H9 (cell line): ENCODE measurements around the gene PEMT. TPM values are rescaled to one million over a fixed set of nuclear protein-coding genes. Genes with fewer than 3 reads are reported as not detected.

Experiments
- DNase-seq: peaks from one replicate; pipeline ENCODE4 v3.0.0-alpha.2; 2017
- H2AFZ ChIP-seq: one replicate; pipeline ENCODE4 v1.6.1; 2013; ENCODE audit warnings: mild to moderate bottlenecking, low read length, control low read depth, moderate library complexity
- H2AK5ac ChIP-seq: 2 replicates; pipeline ENCODE4 v1.6.1; 2013; ENCODE audit warnings: low read length, control low read depth, mixed read lengths; ENCODE audit not compliant: insufficient read length
- H2BK120ac ChIP-seq: one replicate; pipeline ENCODE4 v1.6.1; 2013; ENCODE audit warnings: low read depth, mild to moderate bottlenecking, low read length, control low read depth, inconsistent platforms; ENCODE audit not compliant: poor library complexity, severe bottlenecking
- H2BK12ac ChIP-seq: 2 replicates; pipeline ENCODE4 v1.6.1; 2013; ENCODE audit warnings: low read length, control low read depth, mixed read lengths, low read depth; ENCODE audit not compliant: insufficient read length
- H2BK15ac ChIP-seq: 2 replicates; pipeline ENCODE4 v1.6.1; 2013; ENCODE audit warnings: low read depth, low read length, control low read depth
- H2BK20ac ChIP-seq: one replicate; pipeline ENCODE4 v1.6.1; 2013; ENCODE audit warnings: low read depth, mild to moderate bottlenecking, low read length, control low read depth, inconsistent platforms; ENCODE audit not compliant: poor library complexity, severe bottlenecking
- H2BK5ac ChIP-seq: 2 replicates; pipeline ENCODE4 v1.6.1; 2013; ENCODE audit warnings: low read length, control low read depth, mixed read lengths; ENCODE audit not compliant: insufficient read length
- H3K14ac ChIP-seq: 2 replicates; pipeline ENCODE4 v1.6.1; 2013; ENCODE audit warnings: low read length, control low read depth; ENCODE audit not compliant: insufficient read depth
- H3K18ac ChIP-seq: 2 replicates; pipeline ENCODE4 v1.6.1; 2013; ENCODE audit warnings: low read depth, mild to moderate bottlenecking, mixed read lengths, low read length, control low read depth; ENCODE audit not compliant: insufficient read length
- H3K23ac ChIP-seq: 2 replicates; pipeline ENCODE4 v1.6.1; 2013; ENCODE audit warnings: low read length, control low read depth, mixed read lengths, low read depth; ENCODE audit not compliant: insufficient read length
- H3K23me2 ChIP-seq: 2 replicates; pipeline ENCODE4 v1.6.1; 2013; ENCODE audit warnings: low read depth, mild to moderate bottlenecking, mixed read lengths, low read length, control low read depth; ENCODE audit not compliant: insufficient read length, poor library complexity, severe bottlenecking
- H3K27ac ChIP-seq: 2 replicates; pipeline ENCODE4 v1.5.1; 2013; ENCODE audit warnings: low read length, control low read depth, mixed read lengths, low read depth; ENCODE audit not compliant: insufficient read length
- H3K27me3 ChIP-seq: 2 replicates; pipeline ENCODE4 v1.6.1; 2013; ENCODE audit warnings: low read length, control low read depth, inconsistent platforms; ENCODE audit not compliant: insufficient read depth
- H3K4ac ChIP-seq: 2 replicates; pipeline ENCODE4 v1.6.1; 2013; ENCODE audit warnings: low read depth, mild to moderate bottlenecking, control low read depth, inconsistent platforms, low read length, moderate library complexity
- H3K4me1 ChIP-seq: 2 replicates; pipeline ENCODE4 v1.6.1; 2013; ENCODE audit warnings: low read length, control low read depth, inconsistent platforms; ENCODE audit not compliant: insufficient read depth
- H3K4me2 ChIP-seq: 2 replicates; pipeline ENCODE4 v1.6.1; 2013; ENCODE audit warnings: low read length, control low read depth, mixed read lengths; ENCODE audit not compliant: insufficient read length, insufficient read depth
- H3K56ac ChIP-seq: 2 replicates; pipeline ENCODE4 v1.6.1; 2013; ENCODE audit warnings: low read depth, mild to moderate bottlenecking, mixed read lengths, low read length, control low read depth; ENCODE audit not compliant: insufficient read length
- H3K79me1 ChIP-seq: 2 replicates; pipeline ENCODE4 v1.6.1; 2013; ENCODE audit warnings: low read depth, mild to moderate bottlenecking, moderate library complexity, low read length, control low read depth, inconsistent platforms; ENCODE audit not compliant: insufficient read depth, poor library complexity, severe bottlenecking
- H3K79me2 ChIP-seq: 2 replicates; pipeline ENCODE4 v1.6.1; 2013; ENCODE audit warnings: low read length, control low read depth, inconsistent platforms; ENCODE audit not compliant: insufficient read depth
- H3K9ac ChIP-seq: 2 replicates; pipeline ENCODE4 v1.6.1; 2013; ENCODE audit warnings: low read length, control low read depth, mixed read lengths; ENCODE audit not compliant: insufficient read length; ENCODE audit errors: extremely low read depth
- H3K9me3 ChIP-seq: one replicate; pipeline ENCODE4 v1.6.1; 2013; ENCODE audit warnings: low read depth, low read length, inconsistent platforms; ENCODE audit not compliant: control insufficient read depth
- H3T11ph ChIP-seq: one replicate; pipeline ENCODE4 v1.6.1; 2013; ENCODE audit warnings: mild to moderate bottlenecking, low read length, control low read depth, inconsistent platforms
- H4K20me1 ChIP-seq: one replicate; pipeline ENCODE4 v1.6.1; 2013; ENCODE audit not compliant: control insufficient read depth, insufficient read length, insufficient read depth
- H4K5ac ChIP-seq: 2 replicates; pipeline ENCODE4 v1.6.1; 2013; ENCODE audit warnings: low read depth, mild to moderate bottlenecking, mixed read lengths, low read length, control low read depth; ENCODE audit not compliant: insufficient read length
- H4K8ac ChIP-seq: replicated peaks from 2 replicates; pipeline ENCODE4 v1.6.1; 2013; ENCODE audit warnings: low read length, control low read depth, mixed read lengths, low read depth; ENCODE audit not compliant: insufficient read length
- H4K91ac ChIP-seq: 2 replicates; pipeline ENCODE4 v1.6.1; 2013; ENCODE audit warnings: low read depth, mild to moderate bottlenecking, moderate library complexity, mixed read lengths, low read length, control low read depth; ENCODE audit not compliant: insufficient read length
- H3K27ac Mint-ChIP-seq, 3 experiments: 2 replicates in 2 of 3; 3 replicates in 1 of 3; pipeline ENCODE4 v1.8.0; 2020 to 2021; ENCODE audit warnings: mixed read lengths in 3 of 3, mild to moderate bottlenecking in 1 of 3, moderate library complexity in 1 of 3
- H3K27me3 Mint-ChIP-seq: 2 replicates; pipeline ENCODE4 v1.8.0; 2021; ENCODE audit warnings: low read depth, mild to moderate bottlenecking, moderate library complexity, mixed read lengths
- H3K36me3 Mint-ChIP-seq, 3 experiments: 2 replicates in 2 of 3; 3 replicates in 1 of 3; pipeline ENCODE4 v1.8.0; 2020 to 2021; ENCODE audit warnings: low read depth in 3 of 3, mixed read lengths in 3 of 3; ENCODE audit not compliant: insufficient read depth in 1 of 3
- H3K4me1 Mint-ChIP-seq, 2 experiments: 2 replicates each; pipeline ENCODE4 v1.8.0; 2020; ENCODE audit warnings: mixed read lengths in 2 of 2
- H3K4me3 Mint-ChIP-seq, 2 experiments: 2 replicates in 1 of 2; 3 replicates in 1 of 2; pipeline ENCODE4 v1.8.0; 2020 to 2021; ENCODE audit warnings: mild to moderate bottlenecking in 2 of 2, mixed read lengths in 2 of 2, moderate library complexity in 1 of 2
- H3K9me3 Mint-ChIP-seq, 2 experiments: 2 replicates in 1 of 2; 3 replicates in 1 of 2; pipeline ENCODE4 v1.8.0; 2020; ENCODE audit warnings: mild to moderate bottlenecking in 2 of 2, mixed read lengths in 2 of 2, moderate library complexity in 1 of 2
- WGBS: extraction: QIAGEN DNeasy Blood & Tissue Kit; methylation state at CpG from one replicate; pipeline ENCODE4 v1.1.7; 2013; ENCODE audit warnings: missing lambda C conversion rate, low lambda C conversion rate, mixed read lengths; ENCODE audit not compliant: insufficient read length; ENCODE audit errors: extremely low coverage; 5-methylcytosine and 5-hydroxymethylcytosine counted together
- total RNA-seq: library from RNA; stranded (reverse); gene quantifications from 2 replicates; pipeline ENCODE4 v1.2.1, GENCODE V29; 2021
- TF ChIP-seq, protein P1 (sequence below): fragments of 200-600 bp; sonication (generic); conservative IDR thresholded peaks from 3 replicates; pipeline ENCODE4 v1.8.0; 2021; ENCODE audit warnings: antibody characterized with exemption, mild to moderate bottlenecking

The PEMT gene
- total RNA-seq, 1 experiment from 2014 or later: 63.2 TPM

GRCh38 chr17:17545984-17546383 is 45.5 kb downstream of the PEMT start:
- Histone ChIP-seq H4K5ac (no peak overlapping the region), H3K27me3 (no peaks in the 10 kb centered on the region), H3K18ac (no peak overlapping the region), H3K4me1 (no peaks in the 10 kb centered on the region), H2AFZ (no peak overlapping the region), H3K23ac (no peak overlapping the region), H2BK15ac (no peak overlapping the region), H4K20me1 (no peaks in the 10 kb centered on the region), H3K4ac (no peak overlapping the region), H3K79me2 (no peaks in the 10 kb centered on the region), H3K27ac (no peak overlapping the region), H3K79me1 (no peaks in the 10 kb centered on the region), H3K4me2 (no peak overlapping the region), H2BK20ac (no peak overlapping the region), H4K8ac (no peak overlapping the region), H3K23me2 (no peaks in the 10 kb centered on the region), H2BK5ac (no peak overlapping the region), H2BK120ac (no peak overlapping the region), H2BK12ac (no peak overlapping the region), H3K9me3 (no peaks in the 10 kb centered on the region), H3K56ac (no peak overlapping the region), H3K9ac (no peak overlapping the region), H2AK5ac (no peak overlapping the region), H3K14ac (no peak overlapping the region), H3T11ph (no peak overlapping the region), H4K91ac (no peak overlapping the region)
- Mint-ChIP-seq H3K4me3 (no peak overlapping the region), H3K36me3 (no peaks in the 10 kb centered on the region; a peak in 1 of 7 replicates), H3K27ac (peak overlapping the region in 1 of 3 experiments; percentile 49; a peak in 1 of 7 replicates), H3K9me3 (no peaks in the 10 kb centered on the region), H3K4me1 (peaks cover 3 to 5% of the 10 kb centered on the region in 2 experiments; a peak in 3 of 4 replicates), H3K27me3 (no peaks in the 10 kb centered on the region; the same call in 1 of the 2 replicates)
- no peak for DNase-seq
- TF ChIP-seq, protein P1, sequence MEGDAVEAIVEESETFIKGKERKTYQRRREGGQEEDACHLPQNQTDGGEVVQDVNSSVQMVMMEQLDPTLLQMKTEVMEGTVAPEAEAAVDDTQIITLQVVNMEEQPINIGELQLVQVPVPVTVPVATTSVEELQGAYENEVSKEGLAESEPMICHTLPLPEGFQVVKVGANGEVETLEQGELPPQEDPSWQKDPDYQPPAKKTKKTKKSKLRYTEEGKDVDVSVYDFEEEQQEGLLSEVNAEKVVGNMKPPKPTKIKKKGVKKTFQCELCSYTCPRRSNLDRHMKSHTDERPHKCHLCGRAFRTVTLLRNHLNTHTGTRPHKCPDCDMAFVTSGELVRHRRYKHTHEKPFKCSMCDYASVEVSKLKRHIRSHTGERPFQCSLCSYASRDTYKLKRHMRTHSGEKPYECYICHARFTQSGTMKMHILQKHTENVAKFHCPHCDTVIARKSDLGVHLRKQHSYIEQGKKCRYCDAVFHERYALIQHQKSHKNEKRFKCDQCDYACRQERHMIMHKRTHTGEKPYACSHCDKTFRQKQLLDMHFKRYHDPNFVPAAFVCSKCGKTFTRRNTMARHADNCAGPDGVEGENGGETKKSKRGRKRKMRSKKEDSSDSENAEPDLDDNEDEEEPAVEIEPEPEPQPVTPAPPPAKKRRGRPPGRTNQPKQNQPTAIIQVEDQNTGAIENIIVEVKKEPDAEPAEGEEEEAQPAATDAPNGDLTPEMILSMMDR: no peak
- no CpG with 5 or more reads among the region's 7 CpGs for WGBS
